Retinal pigment epithelial cell (primary cell): ENCODE data around the gene GYPA.
"Not testable (repeated sequence)": the region's sequence is repeated elsewhere in the genome, so short reads cannot be mapped to it uniquely, and the experiment has no call there.

Experiments used
- DNase-seq: peaks from one replicate; pipeline ENCODE4 v3.0.0-alpha.2; 2010; ENCODE audit warnings: low read depth
- H3K4me3 ChIP-seq: 2 replicates; pipeline ENCODE4 v1.5.1; 2011; ENCODE audit warnings: mild to moderate bottlenecking, low read length, control low read depth, moderate library complexity
- TF ChIP-seq, protein P1 (sequence below): conservative IDR thresholded peaks from 2 replicates; pipeline ENCODE4 v1.5.1; 2011; ENCODE audit warnings: low read depth, low read length, control low read depth, inconsistent platforms

GYPA gene

DNA sequence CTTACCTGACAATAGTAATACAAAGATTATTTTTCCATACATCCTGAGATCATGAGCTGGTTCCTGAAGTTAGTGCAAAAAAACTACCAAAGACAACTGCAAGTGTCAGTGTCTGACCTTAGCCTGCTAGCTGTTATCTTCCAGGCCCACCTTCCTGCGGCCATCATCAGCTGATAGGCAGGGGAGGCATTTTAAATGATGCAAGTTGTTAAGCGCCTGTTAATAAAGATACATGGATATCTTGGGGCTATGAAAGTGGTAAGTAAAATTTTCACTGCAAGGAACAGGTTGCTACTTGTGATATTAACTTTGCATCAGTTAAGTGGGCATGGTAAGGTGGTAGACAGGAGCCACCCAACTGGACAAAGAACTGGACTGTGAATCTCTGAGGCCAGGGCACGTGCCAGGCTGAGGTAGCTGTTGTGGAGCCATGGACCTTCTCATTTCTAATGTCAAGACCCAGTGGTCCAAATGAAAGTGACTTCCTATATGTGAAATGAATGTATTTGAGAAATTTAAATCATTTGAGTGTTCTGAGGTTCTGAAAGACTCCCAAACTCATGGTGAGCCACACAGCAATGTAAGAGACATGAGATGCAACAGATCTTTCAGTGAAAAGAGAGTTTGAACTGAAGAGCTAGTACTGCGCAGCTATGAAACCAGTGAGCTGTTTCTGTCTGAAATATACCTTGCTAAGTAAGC lies at the start of gene GYPA:
Gene GYPA, minus strand, starts transcription at position 125 of the 702 bp plus-strand sequence. Its CDS starts 83 bp downstream, at position 42.
- DNase-seq, H3K4me3 ChIP-seq: not testable (repeated sequence)

DNA sequence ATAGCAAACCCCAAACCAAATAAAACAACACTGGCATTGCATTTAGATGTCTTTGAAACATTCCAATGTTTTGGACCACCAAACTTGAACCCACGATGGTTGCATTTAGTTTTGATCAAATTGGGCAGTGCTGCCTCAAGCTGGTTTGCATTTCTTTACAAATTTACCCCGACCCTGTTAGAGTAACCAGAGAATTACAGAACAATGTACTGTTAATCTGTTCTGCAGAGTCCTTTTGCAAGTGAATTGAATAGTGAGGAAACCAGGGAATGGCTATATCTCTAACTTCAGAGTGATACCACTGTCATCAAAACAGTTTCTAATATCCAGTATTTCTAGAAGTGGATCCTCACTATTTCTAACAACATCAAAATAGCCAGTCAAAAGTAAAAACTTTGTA lies 49.5 kb upstream of the GYPA start:
- DNase-seq, result no peak

DNA sequence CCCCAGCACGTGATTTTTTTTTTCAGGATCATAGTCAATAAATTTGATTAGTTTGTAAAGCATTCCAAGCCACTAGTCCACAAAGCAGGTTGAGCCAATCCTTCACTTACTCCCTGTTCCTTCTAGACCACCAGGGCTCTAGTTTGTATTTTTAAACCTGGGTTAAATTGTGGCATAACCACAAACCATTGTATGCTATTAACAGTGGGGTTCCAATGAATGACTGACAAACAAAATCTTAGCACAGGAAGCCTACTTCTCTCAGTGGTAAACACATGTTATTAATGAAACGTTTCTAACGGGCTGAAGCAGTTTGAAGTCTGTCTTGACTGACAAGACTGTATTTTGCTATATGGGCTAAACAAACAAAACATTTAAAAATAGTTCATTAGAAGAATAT lies 48.6 kb upstream of the GYPA start:
- H3K4me3 ChIP-seq, result no peak overlapping the region
- TF ChIP-seq, protein P1, sequence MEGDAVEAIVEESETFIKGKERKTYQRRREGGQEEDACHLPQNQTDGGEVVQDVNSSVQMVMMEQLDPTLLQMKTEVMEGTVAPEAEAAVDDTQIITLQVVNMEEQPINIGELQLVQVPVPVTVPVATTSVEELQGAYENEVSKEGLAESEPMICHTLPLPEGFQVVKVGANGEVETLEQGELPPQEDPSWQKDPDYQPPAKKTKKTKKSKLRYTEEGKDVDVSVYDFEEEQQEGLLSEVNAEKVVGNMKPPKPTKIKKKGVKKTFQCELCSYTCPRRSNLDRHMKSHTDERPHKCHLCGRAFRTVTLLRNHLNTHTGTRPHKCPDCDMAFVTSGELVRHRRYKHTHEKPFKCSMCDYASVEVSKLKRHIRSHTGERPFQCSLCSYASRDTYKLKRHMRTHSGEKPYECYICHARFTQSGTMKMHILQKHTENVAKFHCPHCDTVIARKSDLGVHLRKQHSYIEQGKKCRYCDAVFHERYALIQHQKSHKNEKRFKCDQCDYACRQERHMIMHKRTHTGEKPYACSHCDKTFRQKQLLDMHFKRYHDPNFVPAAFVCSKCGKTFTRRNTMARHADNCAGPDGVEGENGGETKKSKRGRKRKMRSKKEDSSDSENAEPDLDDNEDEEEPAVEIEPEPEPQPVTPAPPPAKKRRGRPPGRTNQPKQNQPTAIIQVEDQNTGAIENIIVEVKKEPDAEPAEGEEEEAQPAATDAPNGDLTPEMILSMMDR, result no peak
- no peak for DNase-seq

More for the DNA sequence above, 49.5 kb upstream of the GYPA start:
- TF ChIP-seq, protein P1, result no peak
- no peak overlapping the region for H3K4me3 ChIP-seq

DNA sequence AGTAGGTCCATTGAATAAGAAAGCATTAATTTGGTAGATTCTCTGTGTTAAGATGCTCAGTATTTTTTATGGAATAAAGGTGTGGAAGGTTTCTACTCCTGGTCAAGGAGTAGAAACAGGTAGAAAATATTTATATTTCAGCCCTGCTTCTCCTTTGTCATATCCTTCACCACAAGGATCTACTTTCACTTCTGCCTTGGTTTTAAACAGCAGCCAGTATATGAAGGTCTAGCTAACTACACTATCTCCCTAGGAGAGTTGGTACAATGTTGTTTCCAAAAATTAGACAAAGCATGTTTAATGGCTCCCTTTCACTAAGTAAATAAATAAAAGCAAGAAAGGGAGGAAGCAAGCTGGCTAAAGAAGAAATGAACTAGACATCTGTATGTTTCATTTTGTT lies 44.6 kb upstream of the GYPA start:
- H3K4me3 ChIP-seq, result no peak overlapping the region
- TF ChIP-seq, protein P1, result no peak
- DNase-seq, result no peak

DNA sequence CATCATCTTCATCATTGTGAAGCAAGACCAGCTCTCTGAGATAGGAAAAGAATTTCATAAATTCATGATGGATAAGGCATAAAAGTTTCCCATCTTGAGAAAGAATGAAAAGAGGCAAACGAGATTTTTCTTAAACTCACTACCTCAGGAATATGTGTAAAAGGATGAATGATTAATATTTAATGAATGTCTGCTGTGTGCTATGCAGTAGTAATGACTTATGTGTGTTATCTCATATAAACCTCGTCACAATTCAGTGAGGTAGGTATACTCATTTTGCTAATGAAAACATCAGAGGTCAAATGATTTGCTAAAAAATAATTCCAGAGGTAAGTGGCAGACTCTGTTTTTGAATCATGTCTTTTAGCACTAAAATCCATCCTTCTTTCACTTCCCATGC lies 42.6 kb upstream of the GYPA start:
- H3K4me3 ChIP-seq, result no peak overlapping the region
- TF ChIP-seq, protein P1, result no peak
- no peak for DNase-seq

DNA sequence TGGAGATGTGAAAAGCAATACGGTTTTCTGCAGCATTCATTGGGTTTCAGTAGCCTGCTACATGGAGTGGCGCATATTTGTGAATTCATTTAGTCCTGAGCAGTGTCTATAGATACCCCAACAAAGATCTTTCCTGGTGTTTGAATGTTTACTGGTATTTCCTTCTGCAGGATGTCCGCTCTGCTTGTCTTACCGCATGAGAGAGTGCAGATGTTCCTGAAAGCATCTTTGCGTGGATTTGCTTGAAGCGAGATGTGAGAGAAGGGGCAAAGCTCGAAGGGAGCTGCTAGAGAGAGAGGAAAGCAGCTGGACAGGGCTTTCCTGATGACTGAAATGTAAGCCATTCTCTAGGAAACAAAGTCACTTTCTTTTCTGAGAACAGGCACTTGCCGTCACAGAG lies 40.9 kb upstream of the GYPA start:
- H3K4me3 ChIP-seq, result no peak overlapping the region

DNA sequence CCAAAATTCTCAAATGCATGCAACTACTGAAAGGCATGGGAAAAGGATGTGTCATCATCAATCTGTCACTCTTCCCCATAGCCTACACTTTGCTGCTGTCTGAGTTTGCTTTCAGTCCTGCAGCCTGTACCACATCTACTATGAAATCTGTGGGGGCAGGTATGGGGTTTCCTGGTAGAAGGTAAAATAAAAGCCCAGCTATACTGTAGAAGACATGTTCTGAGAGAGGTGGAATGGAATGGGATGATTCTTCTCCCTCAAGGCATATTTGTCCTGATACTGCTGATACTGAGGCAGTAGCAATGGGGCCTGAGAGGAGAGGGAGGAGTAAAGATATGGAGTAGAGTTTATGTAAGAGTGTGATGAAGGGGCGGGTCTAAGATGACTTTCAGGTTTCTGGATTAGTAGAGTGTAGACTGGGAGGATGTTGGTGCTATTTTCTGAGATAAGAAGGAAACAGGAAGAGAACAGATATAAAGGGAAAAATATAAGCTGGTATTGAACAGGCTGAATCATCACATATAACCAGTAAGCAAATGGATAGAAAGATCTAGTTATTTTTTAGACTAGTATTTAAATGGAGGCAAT lies 38.7 kb upstream of the GYPA start:
- TF ChIP-seq, protein P1, result no peak
- no peak for DNase-seq
- H3K4me3 ChIP-seq, result no peak overlapping the region

More for the DNA sequence above, 40.9 kb upstream of the GYPA start:
- DNase-seq, result no peak
- TF ChIP-seq, protein P1, result no peak
